OCI-LY3 (cell line): Measurements from ENCODE around the gene SGIP1.

Experiments used
- CTCF ChIP-seq: fragments of 200-600, 300-600 bp; sonication (generic); IDR thresholded peaks from 2 replicates; pipeline ENCODE4 v1.5.1; 2014; ENCODE audit warnings: antibody characterized with exemption, low read length, low read depth
- EZH2phosphoT487 ChIP-seq: fragments of 200-600 bp; shearing (Covaris generic); IDR thresholded peaks from 2 replicates; pipeline ENCODE4 v1.6.1; 2018; ENCODE audit warnings: antibody characterized with exemption, mixed run types, low read depth

GRCh38 chr1:66613187-66613586 is 79.2 kb downstream of the SGIP1 start:
- TF ChIP-seq CTCF (no peak), EZH2phosphoT487 (no peak)
